ENCODE data around the gene AKR1C8. TPM values are rescaled to one million over a fixed set of nuclear protein-coding genes. Genes with fewer than 3 reads are reported as not detected.
"Not testable (repeated sequence)": the region's sequence is repeated elsewhere in the genome, so short reads cannot be mapped to it uniquely, and the experiment has no call there.

The AKR1C8 gene
- total RNA-seq, 1 experiment from 2014 or later = 0.16 TPM

DNA sequence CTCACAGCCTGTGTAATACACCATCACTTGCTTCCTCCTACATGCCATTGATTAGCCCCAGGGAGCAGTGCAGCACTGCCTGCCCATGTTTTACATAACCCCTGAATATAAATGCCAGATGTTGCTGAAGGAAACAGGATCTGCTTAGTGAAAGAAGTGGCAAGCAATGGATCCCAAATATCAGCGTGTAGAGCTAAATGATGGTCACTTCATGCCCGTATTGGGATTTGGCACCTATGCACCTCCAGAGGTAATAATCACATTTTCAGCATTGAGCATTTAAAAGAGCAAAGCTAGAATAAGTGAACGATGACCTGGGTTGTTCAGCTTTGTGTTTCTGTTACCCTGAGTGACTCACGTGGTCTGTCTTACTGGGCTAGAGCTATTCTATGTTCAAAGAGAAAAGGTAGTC is 11.8 kb upstream of the AKR1C8 start, which contains the start of gene AKR1C4:
Gene AKR1C4 (plus strand): TSS at position 136 of the 412 bp plus-strand sequence. CDS start 31 bp downstream, at position 167.
- no peak for DNase-seq (ENCODE audit: low read depth in 1 of 2, low spot score in 2 of 2)
- H3K27me3 ChIP-seq (replicated peaks) = no peaks in the 10 kb centered on the region
- no peaks in the 10 kb centered on the region for H3K4me1 ChIP-seq (replicated peaks)
- no peak within 1 kb of the TSS for H3K27ac ChIP-seq
- H3K4me3 ChIP-seq = no peak within 1 kb of the TSS
- H3K9me3 ChIP-seq (replicated peaks) = no peaks in the 10 kb centered on the region
- H3K36me3 ChIP-seq = no peaks in the 10 kb centered on the region

DNA sequence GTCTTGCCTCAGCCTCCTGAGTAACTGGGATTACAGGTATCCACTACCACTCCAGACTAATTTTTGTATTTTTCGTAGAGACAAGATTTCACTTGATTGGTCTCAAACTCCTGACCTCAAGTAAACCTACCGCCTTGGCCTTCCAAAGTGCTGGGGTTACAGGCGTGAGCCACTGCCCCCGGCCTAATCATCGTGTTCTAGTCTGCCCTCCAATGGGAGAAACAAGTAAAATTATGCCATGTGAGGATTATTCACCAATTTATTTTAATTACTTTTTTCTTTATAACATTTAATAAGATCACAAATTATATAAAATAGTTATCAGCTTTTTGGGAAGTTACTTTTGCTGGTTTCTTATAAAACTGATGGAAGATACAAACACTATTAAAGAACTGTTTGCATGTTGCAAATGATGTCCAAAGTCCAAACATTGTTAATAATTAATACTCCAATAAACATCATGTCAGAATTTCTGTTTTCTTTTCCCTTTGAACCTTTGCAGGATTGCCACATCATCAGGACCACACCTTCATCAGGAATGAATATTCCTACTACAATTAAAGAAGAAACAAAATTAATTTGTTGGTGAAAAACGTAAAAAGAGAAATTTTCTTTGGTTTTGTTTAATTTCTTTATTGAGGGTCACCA is 10.9 kb upstream of the AKR1C8 start:
- Histone ChIP-seq H3K9me3 (replicated peaks) (no peaks in the 10 kb centered on the region), H3K4me1 (replicated peaks) (no peaks in the 10 kb centered on the region), H3K27me3 (replicated peaks) (no peaks in the 10 kb centered on the region), H3K36me3 (no peaks in the 10 kb centered on the region), H3K27ac (no peak overlapping the region), H3K4me3 (no peak overlapping the region)
- no peak for DNase-seq (ENCODE audit: low read depth in 1 of 2, low spot score in 2 of 2)

GRCh38 chr10:5194431-5194830 is 9.5 kb upstream of the AKR1C8 start:
- H3K36me3 ChIP-seq = no peaks in the 10 kb centered on the region
- no peak for DNase-seq (ENCODE audit: low read depth in 1 of 2, low spot score in 2 of 2)
- H3K27me3 ChIP-seq (replicated peaks) = no peaks in the 10 kb centered on the region
- no peak overlapping the region for H3K4me3 ChIP-seq
- H3K4me1 ChIP-seq (replicated peaks) = no peaks in the 10 kb centered on the region
- no peaks in the 10 kb centered on the region for H3K9me3 ChIP-seq (replicated peaks)
- H3K27ac ChIP-seq = no peak overlapping the region

GRCh38 chr10:5188358-5188757 is 3.4 kb upstream of the AKR1C8 start:
- no peaks in the 10 kb centered on the region for H3K36me3 ChIP-seq
- no peak overlapping the region for H3K4me3 ChIP-seq
- DNase-seq (ENCODE audit: low read depth in 1 of 2, low spot score in 2 of 2) = no peak
- H3K4me1 ChIP-seq (replicated peaks) = no peaks in the 10 kb centered on the region
- no peaks in the 10 kb centered on the region for H3K9me3 ChIP-seq (replicated peaks)
- no peak overlapping the region for H3K27ac ChIP-seq
- no peaks in the 10 kb centered on the region for H3K27me3 ChIP-seq (replicated peaks)

GRCh38 chr10:5187867-5188266 is 2.9 kb upstream of the AKR1C8 start:
- no peaks in the 10 kb centered on the region for H3K9me3 ChIP-seq (replicated peaks)
- no peaks in the 10 kb centered on the region for H3K27me3 ChIP-seq (replicated peaks)
- H3K36me3 ChIP-seq = no peaks in the 10 kb centered on the region
- DNase-seq (ENCODE audit: low read depth in 1 of 2, low spot score in 2 of 2) = no peak
- no peaks in the 10 kb centered on the region for H3K4me1 ChIP-seq (replicated peaks)
- no peak overlapping the region for H3K27ac ChIP-seq
- no peak overlapping the region for H3K4me3 ChIP-seq

- no peak overlapping the region for H3K4me3 ChIP-seq
- H3K27me3 ChIP-seq (replicated peaks) = no peaks in the 10 kb centered on the region
- H3K27ac ChIP-seq = no peak overlapping the region
- no peaks in the 10 kb centered on the region for H3K4me1 ChIP-seq (replicated peaks)
- H3K36me3 ChIP-seq = no peaks in the 10 kb centered on the region
- DNase-seq (ENCODE audit: low read depth in 1 of 2, low spot score in 2 of 2) = no peak
- H3K9me3 ChIP-seq (replicated peaks) = no peaks in the 10 kb centered on the region
These were observed 1.0 kb downstream of the AKR1C8 start for GRCh38 chr10:5183923-5184322.

- not testable (repeated sequence) for H3K27me3 ChIP-seq (replicated peaks); H3K27ac ChIP-seq; H3K4me1 ChIP-seq (replicated peaks); DNase-seq (ENCODE audit: low read depth in 1 of 2, low spot score in 2 of 2); H3K9me3 ChIP-seq (replicated peaks); H3K36me3 ChIP-seq; H3K4me3 ChIP-seq
These were observed 4.4 kb downstream of the AKR1C8 start for GRCh38 chr10:5180503-5180902.

DNA sequence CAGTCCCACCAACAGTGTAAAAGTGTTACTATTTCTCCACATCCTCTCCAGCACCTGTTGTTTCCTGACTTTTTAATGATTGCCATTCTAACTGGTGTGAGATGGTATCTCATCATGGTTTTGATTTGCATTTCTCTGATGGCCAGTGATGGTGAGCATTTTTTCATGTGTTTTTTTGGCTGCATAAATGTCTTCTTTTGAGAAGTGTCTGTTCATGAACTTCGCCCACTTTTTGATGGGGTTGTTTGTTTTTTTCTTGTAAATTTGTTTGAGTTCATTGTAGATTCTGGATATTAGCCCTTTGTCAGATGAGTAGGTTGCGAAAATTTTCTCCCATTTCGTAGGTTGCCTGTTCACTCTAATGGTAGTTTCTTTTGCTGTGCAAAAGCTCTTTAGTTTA is 9.4 kb downstream of the AKR1C8 start:
- DNase-seq (ENCODE audit: low read depth in 1 of 2, low spot score in 2 of 2); H3K27ac ChIP-seq; H3K9me3 ChIP-seq (replicated peaks); H3K4me1 ChIP-seq (replicated peaks); H3K4me3 ChIP-seq; H3K27me3 ChIP-seq (replicated peaks); H3K36me3 ChIP-seq: not testable (repeated sequence)

GRCh38 chr10:5168897-5169420 is 16.0 kb downstream of the AKR1C8 start:
- Histone ChIP-seq H3K27ac (no peak overlapping the region), H3K27me3 (replicated peaks) (0 out of 2 replicates have a peak, but pooled peaks cover 3% of the 10 kb centered on the region), H3K36me3 (no peaks in the 10 kb centered on the region), H3K4me1 (replicated peaks) (no peaks in the 10 kb centered on the region), H3K9me3 (replicated peaks) (0 out of 2 replicates have a peak, but pooled peaks cover 12% of the 10 kb centered on the region), H3K4me3 (no peak overlapping the region)
- no peak for DNase-seq (ENCODE audit: low read depth in 1 of 2, low spot score in 2 of 2)

- H3K9me3 ChIP-seq (replicated peaks) = peaks cover 14% of the 10 kb centered on the region; the same call in 1 of the 2 replicates
- no peak overlapping the region for H3K4me3 ChIP-seq
- no peaks in the 10 kb centered on the region for H3K36me3 ChIP-seq
- H3K27ac ChIP-seq = no peak overlapping the region
- no peaks in the 10 kb centered on the region for H3K4me1 ChIP-seq (replicated peaks)
- H3K27me3 ChIP-seq (replicated peaks) = 0 out of 2 replicates have a peak, but pooled peaks cover 3% of the 10 kb centered on the region
- no peak for DNase-seq (ENCODE audit: low read depth in 1 of 2, low spot score in 2 of 2)
These were observed 19.2 kb downstream of the AKR1C8 start for GRCh38 chr10:5165738-5166137.

DNA sequence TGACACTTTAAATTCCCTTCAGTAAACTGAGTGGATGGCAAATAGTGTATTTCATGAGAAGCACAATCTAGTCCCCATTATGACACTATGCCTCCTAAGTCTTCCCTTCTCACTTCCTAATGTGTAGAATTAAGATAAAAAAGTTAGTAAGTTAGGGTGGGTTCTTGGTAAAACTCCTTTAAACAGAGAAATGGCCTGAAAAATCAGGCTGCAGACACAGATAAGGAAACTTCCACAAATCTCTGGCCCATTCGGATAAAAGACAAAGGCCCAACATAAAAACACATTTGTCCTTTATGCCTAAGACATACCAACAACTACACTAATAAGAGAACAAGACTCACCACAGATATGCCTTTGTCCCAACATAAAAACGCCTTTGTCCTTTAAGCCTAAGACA is 21.5 kb downstream of the AKR1C8 start:
- DNase-seq (ENCODE audit: low read depth in 1 of 2, low spot score in 2 of 2) = no peak
- Histone ChIP-seq H3K4me1 (replicated peaks) (no peaks in the 10 kb centered on the region), H3K27ac (no peak overlapping the region)

GRCh38 chr10:5159126-5159525 is 25.8 kb downstream of the AKR1C8 start:
- no peak for DNase-seq (ENCODE audit: low read depth in 1 of 2, low spot score in 2 of 2)
- no peaks in the 10 kb centered on the region for H3K36me3 ChIP-seq

More for the DNA sequence above, 21.5 kb downstream of the AKR1C8 start:
- H3K9me3 ChIP-seq (replicated peaks) = peaks cover 14% of the 10 kb centered on the region; the same call in 1 of the 2 replicates
- H3K36me3 ChIP-seq = no peaks in the 10 kb centered on the region
- H3K27me3 ChIP-seq (replicated peaks) = no peaks in the 10 kb centered on the region
- H3K4me3 ChIP-seq = no peak overlapping the region

GRCh38 chr10:5157501-5157900 is 27.4 kb downstream of the AKR1C8 start:
- H3K4me1 ChIP-seq (replicated peaks) = no peaks in the 10 kb centered on the region
- H3K9me3 ChIP-seq (replicated peaks) = no peaks in the 10 kb centered on the region
- no peak for DNase-seq (ENCODE audit: low read depth in 1 of 2, low spot score in 2 of 2)
- H3K27ac ChIP-seq = no peak overlapping the region
- no peaks in the 10 kb centered on the region for H3K27me3 ChIP-seq (replicated peaks)
- H3K4me3 ChIP-seq = no peak overlapping the region
- no peaks in the 10 kb centered on the region for H3K36me3 ChIP-seq

More at GRCh38 chr10:5159126-5159525, 25.8 kb downstream of the AKR1C8 start:
- H3K27ac ChIP-seq = no peak overlapping the region
- no peaks in the 10 kb centered on the region for H3K27me3 ChIP-seq (replicated peaks)
- no peak overlapping the region for H3K4me3 ChIP-seq
- H3K4me1 ChIP-seq (replicated peaks) = no peaks in the 10 kb centered on the region
- H3K9me3 ChIP-seq (replicated peaks) = peaks cover 3% of the 10 kb centered on the region; the same call in 1 of the 2 replicates

GRCh38 chr10:5155951-5156350 is 29.0 kb downstream of the AKR1C8 start:
- no peaks in the 10 kb centered on the region for H3K9me3 ChIP-seq (replicated peaks)
- no peaks in the 10 kb centered on the region for H3K4me1 ChIP-seq (replicated peaks)
- DNase-seq (ENCODE audit: low read depth in 1 of 2, low spot score in 2 of 2) = no peak
- no peak overlapping the region for H3K27ac ChIP-seq
- H3K4me3 ChIP-seq = no peak overlapping the region
- no peaks in the 10 kb centered on the region for H3K36me3 ChIP-seq
- no peaks in the 10 kb centered on the region for H3K27me3 ChIP-seq (replicated peaks)

Data from SJSA1 (cell line).